ENCODE results near the gene CXorf58. TPM values are rescaled to one million over a fixed set of nuclear protein-coding genes. Genes with fewer than 3 reads are reported as not detected.

Gene CXorf58
- total RNA-seq, 1 experiment from 2014 or later: not detected

DNA sequence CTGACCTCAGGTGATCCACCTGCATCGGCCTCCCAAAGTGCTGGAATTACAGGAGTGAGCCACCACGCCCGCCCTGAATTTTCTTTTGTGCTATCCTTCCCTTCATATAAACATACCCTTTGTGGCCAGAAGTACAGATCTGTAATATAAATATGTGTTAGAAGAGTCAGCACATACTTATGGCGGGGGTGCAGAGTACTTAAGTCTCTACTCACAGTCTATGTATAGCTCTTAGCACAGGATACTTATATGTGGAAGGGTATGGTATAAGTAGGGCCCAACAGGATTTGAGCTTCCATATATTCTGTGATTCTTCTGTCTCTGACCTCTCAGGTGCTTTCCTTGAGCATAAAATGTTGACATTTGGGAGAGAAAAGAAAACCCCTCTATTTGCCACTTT lies 18.2 kb downstream of the CXorf58 start:
- intact Hi-C loops (cut with micrococcal nuclease; ENCODE audit: unreplicated experiment): no loop called here
- no TSS peak for BruUV-seq (replicated peaks)
- CTCF ChIA-PET: no interaction called here
- POLR2A ChIA-PET (ENCODE audit: low non-redundant PET): no interaction called here
- TF ChIP-seq, protein P1, sequence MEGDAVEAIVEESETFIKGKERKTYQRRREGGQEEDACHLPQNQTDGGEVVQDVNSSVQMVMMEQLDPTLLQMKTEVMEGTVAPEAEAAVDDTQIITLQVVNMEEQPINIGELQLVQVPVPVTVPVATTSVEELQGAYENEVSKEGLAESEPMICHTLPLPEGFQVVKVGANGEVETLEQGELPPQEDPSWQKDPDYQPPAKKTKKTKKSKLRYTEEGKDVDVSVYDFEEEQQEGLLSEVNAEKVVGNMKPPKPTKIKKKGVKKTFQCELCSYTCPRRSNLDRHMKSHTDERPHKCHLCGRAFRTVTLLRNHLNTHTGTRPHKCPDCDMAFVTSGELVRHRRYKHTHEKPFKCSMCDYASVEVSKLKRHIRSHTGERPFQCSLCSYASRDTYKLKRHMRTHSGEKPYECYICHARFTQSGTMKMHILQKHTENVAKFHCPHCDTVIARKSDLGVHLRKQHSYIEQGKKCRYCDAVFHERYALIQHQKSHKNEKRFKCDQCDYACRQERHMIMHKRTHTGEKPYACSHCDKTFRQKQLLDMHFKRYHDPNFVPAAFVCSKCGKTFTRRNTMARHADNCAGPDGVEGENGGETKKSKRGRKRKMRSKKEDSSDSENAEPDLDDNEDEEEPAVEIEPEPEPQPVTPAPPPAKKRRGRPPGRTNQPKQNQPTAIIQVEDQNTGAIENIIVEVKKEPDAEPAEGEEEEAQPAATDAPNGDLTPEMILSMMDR (conservative IDR thresholded peaks at IDR 0.05; ENCODE audit: low read depth, low read length): no peak
- TF ChIP-seq EZH2 (IDR thresholded peaks at IDR 0.05; ENCODE audit: borderline replicate concordance, low read depth, low read length, poor library complexity, severe bottlenecking): no peak
- H3K4me3 ChIP-seq (ENCODE audit: low read depth, low read length, poor library complexity, severe bottlenecking): no peak overlapping the region
- DNase-seq (ENCODE audit: low spot score): no peak
- H3K27me3 ChIP-seq (replicated peaks; ENCODE audit: insufficient read depth, low read depth, low read length, poor library complexity): no peaks in the 10 kb centered on the region
- peaks cover 2% of the 10 kb centered on the region for H3K4me1 ChIP-seq (ENCODE audit: insufficient read depth, low read length, poor library complexity, severe bottlenecking)
- H3K27ac ChIP-seq (ENCODE audit: low read depth, low read length, poor library complexity, severe bottlenecking): no peak overlapping the region
- H3K36me3 ChIP-seq (ENCODE audit: insufficient read depth, low read length, poor library complexity, severe bottlenecking): no peaks in the 10 kb centered on the region
- no peaks in the 10 kb centered on the region for H3K9me3 ChIP-seq (ENCODE audit: low read depth, low read length, poor library complexity, severe bottlenecking)

DNA sequence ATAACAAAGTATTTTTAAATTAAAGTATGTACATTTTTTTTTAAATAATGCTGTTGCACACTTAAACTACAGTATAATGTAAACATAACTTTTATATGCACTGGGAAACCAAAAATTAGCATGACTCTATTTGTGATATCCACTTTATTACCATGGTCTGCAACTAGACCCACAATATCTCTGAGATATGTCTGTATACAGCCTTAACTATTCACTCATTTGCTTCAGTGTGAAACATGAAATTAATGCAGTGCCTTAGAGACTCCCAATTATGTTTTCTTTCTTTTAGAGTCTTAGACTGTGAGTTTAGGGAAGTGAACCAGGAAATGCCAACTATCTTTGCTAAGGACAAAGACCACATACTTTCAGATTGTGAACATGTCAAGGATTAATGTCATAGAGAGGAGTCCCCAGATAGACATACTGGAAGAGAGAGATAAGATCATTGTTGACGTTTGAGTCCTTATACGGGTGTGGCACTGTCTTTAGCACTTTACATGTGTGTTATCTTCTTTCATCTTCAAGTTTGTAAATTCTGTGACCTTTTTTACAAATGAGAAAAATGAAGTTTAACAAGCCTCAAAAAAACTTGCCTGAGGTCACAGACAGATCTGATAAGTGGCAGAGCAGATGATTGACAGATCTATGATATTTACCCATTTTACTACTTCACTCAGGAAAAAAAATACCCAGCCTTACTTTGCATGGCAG lies 23.2 kb downstream of the CXorf58 start:
- intact Hi-C loops (cut with micrococcal nuclease; ENCODE audit: unreplicated experiment): no loop called here
- CTCF ChIA-PET: no interaction called here
- peak; percentile 28 for DNase-seq (ENCODE audit: low spot score)
- no peak overlapping the region for H3K4me3 ChIP-seq (ENCODE audit: low read depth, low read length, poor library complexity, severe bottlenecking)
- H3K4me1 ChIP-seq (ENCODE audit: insufficient read depth, low read length, poor library complexity, severe bottlenecking): peaks cover 5% of the 10 kb centered on the region
- H3K27ac ChIP-seq (ENCODE audit: low read depth, low read length, poor library complexity, severe bottlenecking): no peak overlapping the region
- no peaks in the 10 kb centered on the region for H3K36me3 ChIP-seq (ENCODE audit: insufficient read depth, low read length, poor library complexity, severe bottlenecking)
- H3K27me3 ChIP-seq (replicated peaks; ENCODE audit: insufficient read depth, low read depth, low read length, poor library complexity): no peaks in the 10 kb centered on the region
- no peaks in the 10 kb centered on the region for H3K9me3 ChIP-seq (ENCODE audit: low read depth, low read length, poor library complexity, severe bottlenecking)
- no peak for TF ChIP-seq EZH2 (IDR thresholded peaks at IDR 0.05; ENCODE audit: borderline replicate concordance, low read depth, low read length, poor library complexity, severe bottlenecking)
- TF ChIP-seq, protein P1 (conservative IDR thresholded peaks at IDR 0.05; ENCODE audit: low read depth, low read length): no peak
- POLR2A ChIA-PET (ENCODE audit: low non-redundant PET): no interaction called here
- BruUV-seq (replicated peaks): no TSS peak

DNA sequence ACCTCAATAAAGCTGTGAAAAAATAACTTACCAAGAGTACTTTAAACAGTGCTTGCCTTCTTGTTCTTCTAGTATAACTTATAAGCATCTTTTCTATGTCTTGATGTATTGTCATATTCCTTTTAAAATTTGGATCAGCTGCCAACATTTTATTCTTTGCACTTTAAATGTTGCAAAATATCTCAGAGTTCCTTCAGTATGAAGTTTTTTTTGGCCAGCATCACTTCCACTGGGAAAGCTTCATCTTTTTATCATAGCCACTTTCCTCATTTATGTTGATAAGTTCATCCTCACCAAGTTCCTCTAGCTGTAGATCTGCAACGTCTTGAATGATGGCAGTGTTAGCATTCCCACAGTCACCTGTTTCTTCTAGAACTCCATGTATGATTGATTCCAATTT lies 24.2 kb downstream of the CXorf58 start:
- H3K27me3 ChIP-seq (replicated peaks; ENCODE audit: insufficient read depth, low read depth, low read length, poor library complexity): no peaks in the 10 kb centered on the region
- no peak overlapping the region for H3K27ac ChIP-seq (ENCODE audit: low read depth, low read length, poor library complexity, severe bottlenecking)
- DNase-seq (ENCODE audit: low spot score): no peak
- no peak overlapping the region for H3K4me3 ChIP-seq (ENCODE audit: low read depth, low read length, poor library complexity, severe bottlenecking)
- H3K9me3 ChIP-seq (ENCODE audit: low read depth, low read length, poor library complexity, severe bottlenecking): no peaks in the 10 kb centered on the region
- no TSS peak for BruUV-seq (replicated peaks)
- peaks cover 7% of the 10 kb centered on the region for H3K4me1 ChIP-seq (ENCODE audit: insufficient read depth, low read length, poor library complexity, severe bottlenecking)
- TF ChIP-seq EZH2 (IDR thresholded peaks at IDR 0.05; ENCODE audit: borderline replicate concordance, low read depth, low read length, poor library complexity, severe bottlenecking): no peak
- TF ChIP-seq, protein P1 (conservative IDR thresholded peaks at IDR 0.05; ENCODE audit: low read depth, low read length): no peak
- intact Hi-C loops (cut with micrococcal nuclease; ENCODE audit: unreplicated experiment): no loop called here
- CTCF ChIA-PET: no interaction called here
- POLR2A ChIA-PET (ENCODE audit: low non-redundant PET): no interaction called here
- H3K36me3 ChIP-seq (ENCODE audit: insufficient read depth, low read length, poor library complexity, severe bottlenecking): no peaks in the 10 kb centered on the region
